ENCODE results near the gene ADD1. TPM values are rescaled to one million over a fixed set of nuclear protein-coding genes. Genes with fewer than 3 reads are reported as not detected.
A peak's percentile ranks its signal among the peaks of the same experiment; 100 is the strongest.

Gene ADD1
- total RNA-seq, 1 donor from 2014 or later: 131 TPM

DNA sequence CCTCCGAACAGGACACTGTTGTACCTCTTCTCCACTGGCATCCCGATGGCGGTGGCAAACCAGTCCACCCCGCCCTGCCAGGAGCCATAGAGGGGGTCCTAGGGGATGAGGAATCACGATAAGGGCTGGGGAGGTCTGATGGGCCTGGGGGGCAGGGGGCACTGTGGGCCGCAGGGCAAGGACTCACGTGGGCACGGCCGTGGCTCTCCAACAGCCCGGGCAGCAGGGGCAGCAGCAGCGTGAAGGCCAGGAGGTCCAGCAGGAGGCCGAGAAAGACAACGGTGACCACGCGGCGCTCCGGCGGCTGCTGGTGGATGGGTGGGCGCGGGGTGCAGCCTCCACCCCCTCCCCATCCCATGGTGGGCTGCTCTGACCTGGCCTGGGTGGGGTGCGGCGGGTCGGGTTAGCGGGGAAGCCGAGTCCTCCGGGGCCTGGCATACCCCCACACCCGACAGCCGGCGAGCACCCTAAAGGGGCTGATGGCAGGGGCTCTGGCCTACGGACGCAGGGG, 90.0 kb downstream of the ADD1 start:
- peaks cover 33% of the 10 kb centered on the region for H3F3A ChIP-seq (ENCODE audit: low read depth)
- peak overlapping the region; percentile 55 for H3K9ac ChIP-seq
- Mint-ChIP-seq H3K36me3 (peaks cover 12% of the 10 kb centered on the region), H3K4me3 (peak overlapping the region; percentile 90), H3K27me3 (ENCODE audit: insufficient read depth, low read depth) (peaks cover 13% of the 10 kb centered on the region), H3K27ac (no peak overlapping the region), H3K4me1 (peaks cover 25% of the 10 kb centered on the region), H3K9me3 (no peaks in the 10 kb centered on the region)
- H3K27ac ChIP-seq: no peak overlapping the region
- TF ChIP-seq, protein P1, sequence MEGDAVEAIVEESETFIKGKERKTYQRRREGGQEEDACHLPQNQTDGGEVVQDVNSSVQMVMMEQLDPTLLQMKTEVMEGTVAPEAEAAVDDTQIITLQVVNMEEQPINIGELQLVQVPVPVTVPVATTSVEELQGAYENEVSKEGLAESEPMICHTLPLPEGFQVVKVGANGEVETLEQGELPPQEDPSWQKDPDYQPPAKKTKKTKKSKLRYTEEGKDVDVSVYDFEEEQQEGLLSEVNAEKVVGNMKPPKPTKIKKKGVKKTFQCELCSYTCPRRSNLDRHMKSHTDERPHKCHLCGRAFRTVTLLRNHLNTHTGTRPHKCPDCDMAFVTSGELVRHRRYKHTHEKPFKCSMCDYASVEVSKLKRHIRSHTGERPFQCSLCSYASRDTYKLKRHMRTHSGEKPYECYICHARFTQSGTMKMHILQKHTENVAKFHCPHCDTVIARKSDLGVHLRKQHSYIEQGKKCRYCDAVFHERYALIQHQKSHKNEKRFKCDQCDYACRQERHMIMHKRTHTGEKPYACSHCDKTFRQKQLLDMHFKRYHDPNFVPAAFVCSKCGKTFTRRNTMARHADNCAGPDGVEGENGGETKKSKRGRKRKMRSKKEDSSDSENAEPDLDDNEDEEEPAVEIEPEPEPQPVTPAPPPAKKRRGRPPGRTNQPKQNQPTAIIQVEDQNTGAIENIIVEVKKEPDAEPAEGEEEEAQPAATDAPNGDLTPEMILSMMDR (IDR thresholded peaks at IDR 0.05): no peak
- no peak for TF ChIP-seq EZH2 (IDR thresholded peaks at IDR 0.05)
- TF ChIP-seq EZH2phosphoT487 (IDR thresholded peaks at IDR 0.05): no peak
- no peaks in the 10 kb centered on the region for H3K9me3 ChIP-seq (ENCODE audit: low read depth)
- H3K27me3 ChIP-seq: no peaks in the 10 kb centered on the region
- H3K36me3 ChIP-seq: no peaks in the 10 kb centered on the region
- peaks cover 15% of the 10 kb centered on the region for H3K4me1 ChIP-seq
- H3K4me3 ChIP-seq: peak overlapping the region; percentile 92
- H3K4me2 ChIP-seq: peak overlapping the region; percentile 92
- DNase-seq (ENCODE audit: low spot score): no peak
- no peak overlapping the region for H2AFZ ChIP-seq (replicated peaks)
- peaks cover 38% of the 10 kb centered on the region for H3K79me2 ChIP-seq (ENCODE audit: low read depth)
- H4K20me1 ChIP-seq (ENCODE audit: low read depth): peaks cover 42% of the 10 kb centered on the region

DNA sequence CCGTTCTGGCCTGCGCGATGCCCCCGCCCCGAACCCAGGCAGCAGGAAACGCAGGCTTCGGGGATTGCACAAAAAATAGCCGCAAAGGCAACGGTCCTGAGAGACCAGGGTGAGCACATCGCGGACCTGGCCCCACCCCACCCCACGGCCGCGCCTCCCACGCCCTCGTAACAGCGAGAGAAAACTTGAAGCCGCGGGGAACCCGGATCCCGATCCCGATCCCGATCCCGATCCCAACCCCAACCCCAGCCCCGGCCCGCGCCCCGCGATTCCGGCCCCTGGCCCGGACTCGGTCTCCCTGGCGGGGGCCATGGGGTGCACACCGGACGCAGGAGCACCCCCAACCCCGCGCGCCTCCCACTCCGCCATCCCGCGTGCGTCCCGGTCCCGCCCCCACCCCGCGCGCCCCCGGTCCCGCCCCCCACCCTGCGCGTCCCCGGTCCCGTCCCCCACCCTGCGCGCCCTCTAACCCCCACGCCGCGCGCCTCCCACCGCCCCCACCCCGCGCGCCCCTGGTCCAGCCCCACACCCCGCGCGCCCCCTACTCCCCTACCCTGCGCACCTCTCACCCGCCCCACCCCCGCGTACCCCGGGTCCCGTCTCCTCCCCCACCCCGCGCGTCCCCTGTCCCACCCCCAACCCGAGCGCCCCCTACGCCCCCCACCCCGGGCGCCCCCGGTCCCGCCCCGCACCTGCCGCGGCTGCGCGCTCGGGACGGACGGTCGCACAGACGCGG, 90.6 kb downstream of the ADD1 start:
- Histone ChIP-seq H3K27me3 (no peaks in the 10 kb centered on the region), H4K20me1 (ENCODE audit: low read depth) (peaks cover 42% of the 10 kb centered on the region), H3K4me1 (peaks cover 15% of the 10 kb centered on the region), H3K79me2 (ENCODE audit: low read depth) (peaks cover 38% of the 10 kb centered on the region), H3K4me3 (peak overlapping the region; percentile 92), H3F3A (ENCODE audit: low read depth) (peaks cover 33% of the 10 kb centered on the region), H3K9me3 (ENCODE audit: low read depth) (no peaks in the 10 kb centered on the region), H3K9ac (peak overlapping the region; percentile 55), H3K4me2 (peak overlapping the region; percentile 92), H2AFZ (replicated peaks) (peak overlapping the region; percentile 46), H3K36me3 (no peaks in the 10 kb centered on the region), H3K27ac (no peak overlapping the region)
- H3K36me3 Mint-ChIP-seq: peaks cover 11% of the 10 kb centered on the region
- peaks cover 13% of the 10 kb centered on the region for H3K27me3 Mint-ChIP-seq (ENCODE audit: insufficient read depth, low read depth)
- H3K4me3 Mint-ChIP-seq: peak overlapping the region; percentile 92
- peak; percentile 48 for DNase-seq (ENCODE audit: low spot score)
- no peaks in the 10 kb centered on the region for H3K9me3 Mint-ChIP-seq
- H3K4me1 Mint-ChIP-seq: peaks cover 23% of the 10 kb centered on the region
- TF ChIP-seq EZH2 (IDR thresholded peaks at IDR 0.05) (no peak), EZH2phosphoT487 (IDR thresholded peaks at IDR 0.05) (no peak)
- TF ChIP-seq, protein P1 (IDR thresholded peaks at IDR 0.05): no peak
- H3K27ac Mint-ChIP-seq: no peak overlapping the region

DNA sequence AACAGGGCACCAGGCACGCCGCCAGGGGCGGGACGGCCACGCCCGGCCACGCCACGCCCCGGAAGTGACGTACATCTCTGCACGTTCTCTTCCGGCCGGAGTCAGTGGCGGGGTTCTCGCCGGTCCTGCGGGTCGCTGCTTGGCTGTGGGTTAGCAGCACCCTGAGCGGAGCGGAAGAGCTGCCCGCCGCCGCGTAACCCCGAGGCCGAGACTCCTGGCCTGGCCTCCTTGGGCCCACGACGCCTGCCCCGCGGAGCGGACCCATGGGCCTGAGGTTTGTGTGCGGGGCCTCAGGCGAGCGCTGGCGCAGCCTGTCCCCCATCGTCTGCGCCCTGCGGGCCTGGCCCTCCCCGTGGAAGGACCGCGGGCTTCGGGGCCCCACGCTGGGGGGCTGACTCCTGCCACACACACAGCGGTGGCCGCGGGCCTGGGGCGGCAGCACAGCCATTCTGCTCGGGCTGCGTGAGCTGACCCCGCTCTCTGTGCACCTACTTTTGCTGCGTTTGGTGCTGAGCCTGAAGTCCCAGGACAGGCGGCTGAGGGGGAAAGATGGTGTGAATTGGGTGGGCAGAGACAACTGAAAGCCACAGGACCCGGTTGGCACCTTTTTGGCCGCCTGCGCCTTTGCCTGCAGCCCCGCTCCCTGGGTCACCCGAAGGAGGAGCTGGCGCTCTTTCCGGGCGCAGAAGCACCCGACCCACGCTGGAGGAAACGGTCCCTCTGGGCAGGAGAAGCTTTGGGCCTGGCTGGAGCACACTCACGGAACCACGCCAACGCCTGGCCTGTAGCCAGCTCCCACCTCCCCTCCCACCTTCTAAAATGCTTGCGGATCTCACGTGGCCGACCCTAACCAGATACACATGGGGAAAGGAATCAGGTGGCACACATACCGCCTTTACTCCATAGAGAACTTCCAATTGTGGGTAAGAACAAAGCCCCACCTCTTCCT, 91.4 kb downstream of the ADD1 start:
- Histone ChIP-seq H3K27ac (no peak overlapping the region), H3K4me2 (peak overlapping the region; percentile 92), H3K9me3 (ENCODE audit: low read depth) (no peaks in the 10 kb centered on the region), H3K36me3 (no peaks in the 10 kb centered on the region), H3F3A (ENCODE audit: low read depth) (peaks cover 30% of the 10 kb centered on the region), H3K9ac (peak overlapping the region; percentile 85), H3K4me3 (peak overlapping the region; percentile 92), H3K27me3 (no peaks in the 10 kb centered on the region), H3K4me1 (peaks cover 15% of the 10 kb centered on the region), H3K79me2 (ENCODE audit: low read depth) (peaks cover 38% of the 10 kb centered on the region), H4K20me1 (ENCODE audit: low read depth) (peaks cover 41% of the 10 kb centered on the region), H2AFZ (replicated peaks) (peak overlapping the region; percentile 46)
- Mint-ChIP-seq H3K4me1 (peaks cover 23% of the 10 kb centered on the region), H3K36me3 (peaks cover 10% of the 10 kb centered on the region), H3K27me3 (ENCODE audit: insufficient read depth, low read depth) (peaks cover 13% of the 10 kb centered on the region), H3K4me3 (peak overlapping the region; percentile 92), H3K9me3 (no peaks in the 10 kb centered on the region), H3K27ac (peak overlapping the region; percentile 57)
- DNase-seq (ENCODE audit: low spot score): peak; percentile 96
- TF ChIP-seq EZH2 (IDR thresholded peaks at IDR 0.05): no peak
- TF ChIP-seq, protein P1 (IDR thresholded peaks at IDR 0.05): no peak
- no peak for TF ChIP-seq EZH2phosphoT487 (IDR thresholded peaks at IDR 0.05)

Data from neural progenitor cell (in vitro differentiated cells).